Psoas muscle (tissue), 8 donors: ENCODE results near the gene CARD18. TPM values are rescaled to one million over a fixed set of nuclear protein-coding genes. Genes with fewer than 3 reads are reported as not detected.

ENCODE experiments used
- ATAC-seq, 4 donors: fragments of 200-7000 bp; cut with Tn5 transposase; one replicate each; pipeline ENCODE4 v1.9.1; 2020; ENCODE audit warnings: moderate library complexity in 3 of 4, mild to moderate bottlenecking in 2 of 4
- DNase-seq, 2 donors: peaks; one replicate each; pipeline ENCODE4 v3.0.0-alpha.2; 2020
- H3K27ac ChIP-seq: fragments of 200-600 bp; one replicate; pipeline ENCODE4 v1.8.0; 2022
- H3K27me3 ChIP-seq, 3 donors: fragments of 200-600 bp in 1 of 3; one replicate each; pipeline versions ENCODE4 v1.6.1 to v1.8.0; 2013 to 2022; ENCODE audit warnings: low read length in 2 of 3, mild to moderate bottlenecking in 2 of 3, moderate library complexity in 1 of 3; ENCODE audit not compliant: insufficient read depth in 3 of 3
- H3K36me3 ChIP-seq, 2 donors: fragments of 200-600 bp in 1 of 2; one replicate each; pipeline versions ENCODE4 v1.6.1 to v1.8.0; 2013 to 2022; ENCODE audit warnings: low read depth in 1 of 2, mild to moderate bottlenecking in 1 of 2, moderate library complexity in 1 of 2; ENCODE audit not compliant: insufficient read depth in 1 of 2
- H3K4me1 ChIP-seq: fragments of 200-600 bp; one replicate; pipeline ENCODE4 v1.8.0; 2022
- H3K4me3 ChIP-seq: fragments of 200-600 bp; one replicate; pipeline ENCODE4 v1.8.0; 2022; ENCODE audit warnings: mild to moderate bottlenecking
- H3K9me3 ChIP-seq: fragments of 200-600 bp; one replicate; pipeline ENCODE4 v1.8.0; 2022
- WGBS, 3 donors: extraction: QIAGEN DNeasy Blood & Tissue Kit; methylation state at CpG; one replicate each; pipeline versions ENCODE4 v1.1.6 to v1.1.7; 2013; 5-methylcytosine and 5-hydroxymethylcytosine counted together
- intact Hi-C, 2 donors: fragments of 100-400 bp; cut with DNase I; formaldehyde crosslinking; loops; one replicate each; pipeline versions ENCODE4 v1.11.0 to v1.14.2; 2022
- polyA plus RNA-seq, 3 donors: library from polyadenylated mRNA; stranded (reverse); fragments of 200-250 nt; gene quantifications; one replicate each; pipeline ENCODE4 v1.2.3, GENCODE V29; 2013
- total RNA-seq, 4 donors: library from RNA; stranded (reverse); fragmentation: NEBNext Ultra II Directional in 2 of 4; extraction: Animal tissue kit (Norgen Biotek cat#: 25700) in 2 of 4; gene quantifications; one replicate each; pipeline versions ENCODE4 v1.2.1 to v1.2.4, GENCODE V29; 2021 to 2023
- TF ChIP-seq, protein P1 (sequence below): fragments of 200-600 bp; IDR thresholded peaks from one replicate; pipeline ENCODE4 v1.8.0; 2022; ENCODE audit warnings: antibody characterized with exemption
- donor health status: healthy with polysubstance abuse.
- donor health status: DM: no; HTN: no; CAD: no; lungs with moderate emphysema.
- donor health status: Bipolar disorder and iron deficiency.
- donor health status: healthy.
- donor health status: DM: yes; HTN: yes; CAD: no.
- donor health status: DM: no; HTN: no; CAD: no.
- donor health status: DM: no; HTN: no; CAD: no.
- donor health status: DM: yes; HTN: yes; CAD: no.

CARD18 gene
- total and polyA plus RNA-seq, 7 donors = not detected

DNA sequence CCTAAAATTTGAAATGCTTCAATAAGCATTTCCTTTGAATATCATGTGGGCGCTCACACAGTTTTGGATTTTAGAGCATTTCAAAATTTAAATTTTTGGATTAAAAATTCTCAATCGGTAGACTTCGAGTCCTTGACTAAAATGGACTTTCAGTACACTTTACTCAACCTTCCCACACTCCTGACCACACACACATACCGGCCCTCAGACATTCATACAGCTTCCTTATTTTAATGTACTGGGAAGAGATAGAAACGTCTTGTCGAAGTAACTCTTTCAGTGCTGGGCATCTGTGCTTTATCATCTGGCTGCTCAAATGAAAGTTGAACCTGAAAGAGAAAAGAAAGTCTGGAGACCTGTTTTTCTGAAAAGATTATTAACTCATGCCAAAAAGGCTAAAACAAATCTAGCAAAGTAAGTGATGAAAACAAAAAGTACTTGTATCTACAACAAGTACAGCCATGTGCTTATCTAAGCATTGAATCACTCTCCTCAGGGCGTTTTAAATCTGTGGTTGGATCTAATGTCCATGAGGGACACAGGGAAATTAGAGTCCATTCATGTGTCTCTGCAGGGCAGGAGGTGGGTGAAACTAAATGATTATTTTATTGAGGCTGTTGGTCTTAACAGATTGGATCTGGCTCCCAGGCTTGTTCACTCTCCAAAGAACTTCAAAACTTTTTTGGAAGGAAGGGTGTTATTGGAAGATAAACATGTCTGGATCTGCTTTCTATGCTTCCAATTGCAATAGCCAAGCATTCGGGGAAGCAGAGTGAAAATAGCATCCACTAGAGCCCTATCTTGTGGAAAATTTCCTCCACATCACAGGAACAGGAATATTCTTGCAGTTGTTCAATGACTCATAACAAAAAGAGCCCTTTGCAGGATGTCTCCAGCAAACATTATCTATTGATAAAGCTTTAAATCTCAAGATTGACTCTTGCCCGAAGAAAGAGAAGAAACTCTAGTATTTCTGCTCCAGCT, 47.0 kb downstream of the CARD18 start:
- no peak for DNase-seq
- no peaks in the 10 kb centered on the region for H3K27me3 ChIP-seq
- ATAC-seq = no peak

More for the DNA sequence above, 47.0 kb downstream of the CARD18 start:
- Histone ChIP-seq H3K4me1 (no peaks in the 10 kb centered on the region), H3K4me3 (no peak overlapping the region), H3K36me3 (no peaks in the 10 kb centered on the region), H3K9me3 (no peaks in the 10 kb centered on the region), H3K27ac (no peak overlapping the region)
- TF ChIP-seq, protein P1, sequence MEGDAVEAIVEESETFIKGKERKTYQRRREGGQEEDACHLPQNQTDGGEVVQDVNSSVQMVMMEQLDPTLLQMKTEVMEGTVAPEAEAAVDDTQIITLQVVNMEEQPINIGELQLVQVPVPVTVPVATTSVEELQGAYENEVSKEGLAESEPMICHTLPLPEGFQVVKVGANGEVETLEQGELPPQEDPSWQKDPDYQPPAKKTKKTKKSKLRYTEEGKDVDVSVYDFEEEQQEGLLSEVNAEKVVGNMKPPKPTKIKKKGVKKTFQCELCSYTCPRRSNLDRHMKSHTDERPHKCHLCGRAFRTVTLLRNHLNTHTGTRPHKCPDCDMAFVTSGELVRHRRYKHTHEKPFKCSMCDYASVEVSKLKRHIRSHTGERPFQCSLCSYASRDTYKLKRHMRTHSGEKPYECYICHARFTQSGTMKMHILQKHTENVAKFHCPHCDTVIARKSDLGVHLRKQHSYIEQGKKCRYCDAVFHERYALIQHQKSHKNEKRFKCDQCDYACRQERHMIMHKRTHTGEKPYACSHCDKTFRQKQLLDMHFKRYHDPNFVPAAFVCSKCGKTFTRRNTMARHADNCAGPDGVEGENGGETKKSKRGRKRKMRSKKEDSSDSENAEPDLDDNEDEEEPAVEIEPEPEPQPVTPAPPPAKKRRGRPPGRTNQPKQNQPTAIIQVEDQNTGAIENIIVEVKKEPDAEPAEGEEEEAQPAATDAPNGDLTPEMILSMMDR = no peak
- intact Hi-C loops = no loop called here
- WGBS, 3 donors = 54 to 67% (median 58%) methylated on average over 9 of the region's 9 CpGs

Other genes with a start within 250 kb of the CARD18 start
- not detected for gene CASP12, start 241.3 kb downstream of the CARD18 start, total RNA-seq
- under 1 TPM in 2 of 3 donors, not detected in 1; 0.10 to 0.38 TPM for gene CASP12, start 241.3 kb downstream of the CARD18 start, polyA plus RNA-seq
- 10 to 100 TPM in 3 of 4 donors, 1 to 10 TPM in 1; 5.5 to 17.8 (median 13.8) TPM for gene CASP4, start 171.2 kb downstream of the CARD18 start, total RNA-seq
- 100 to 1,000 TPM in 1 of 3 donors, 1 to 10 TPM in 2; 5.8 to 113 (median 6.9) TPM for gene CASP4, start 171.2 kb downstream of the CARD18 start, polyA plus RNA-seq
- gene CASP5, start 116.6 kb downstream of the CARD18 start, total RNA-seq = not detected
- under 1 TPM in 1 of 3 donors, not detected in 2; 0.05 TPM for gene CASP5, start 116.6 kb downstream of the CARD18 start, polyA plus RNA-seq
- 10 to 100 TPM in 1 of 4 donors, 1 to 10 TPM in 3; 1.6 to 10.2 (median 4.3) TPM for gene CASP1, start 104.6 kb downstream of the CARD18 start, total RNA-seq
- 1 to 10 TPM; 2.6 to 4.5 (median 3.3) TPM for gene CASP1, start 104.6 kb downstream of the CARD18 start, polyA plus RNA-seq
- gene CARD16, start 94.4 kb downstream of the CARD18 start, total RNA-seq = 1 to 10 TPM; 2.5 to 6.9 (median 3.7) TPM
- gene CARD16, start 94.4 kb downstream of the CARD18 start, polyA plus RNA-seq = 1 to 10 TPM; 4.1 to 4.7 (median 4.6) TPM